ENCODE results near the gene NPTX2. TPM values are rescaled to one million over a fixed set of nuclear protein-coding genes. Genes with fewer than 3 reads are reported as not detected.

NPTX2 gene, protein sequence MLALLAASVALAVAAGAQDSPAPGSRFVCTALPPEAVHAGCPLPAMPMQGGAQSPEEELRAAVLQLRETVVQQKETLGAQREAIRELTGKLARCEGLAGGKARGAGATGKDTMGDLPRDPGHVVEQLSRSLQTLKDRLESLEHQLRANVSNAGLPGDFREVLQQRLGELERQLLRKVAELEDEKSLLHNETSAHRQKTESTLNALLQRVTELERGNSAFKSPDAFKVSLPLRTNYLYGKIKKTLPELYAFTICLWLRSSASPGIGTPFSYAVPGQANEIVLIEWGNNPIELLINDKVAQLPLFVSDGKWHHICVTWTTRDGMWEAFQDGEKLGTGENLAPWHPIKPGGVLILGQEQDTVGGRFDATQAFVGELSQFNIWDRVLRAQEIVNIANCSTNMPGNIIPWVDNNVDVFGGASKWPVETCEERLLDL
- total RNA-seq, result 1 to 10 TPM in 2 of 6 donors, under 1 TPM in 2, not detected in 2; 0.30 to 1.3 (median 0.95) TPM

DNA sequence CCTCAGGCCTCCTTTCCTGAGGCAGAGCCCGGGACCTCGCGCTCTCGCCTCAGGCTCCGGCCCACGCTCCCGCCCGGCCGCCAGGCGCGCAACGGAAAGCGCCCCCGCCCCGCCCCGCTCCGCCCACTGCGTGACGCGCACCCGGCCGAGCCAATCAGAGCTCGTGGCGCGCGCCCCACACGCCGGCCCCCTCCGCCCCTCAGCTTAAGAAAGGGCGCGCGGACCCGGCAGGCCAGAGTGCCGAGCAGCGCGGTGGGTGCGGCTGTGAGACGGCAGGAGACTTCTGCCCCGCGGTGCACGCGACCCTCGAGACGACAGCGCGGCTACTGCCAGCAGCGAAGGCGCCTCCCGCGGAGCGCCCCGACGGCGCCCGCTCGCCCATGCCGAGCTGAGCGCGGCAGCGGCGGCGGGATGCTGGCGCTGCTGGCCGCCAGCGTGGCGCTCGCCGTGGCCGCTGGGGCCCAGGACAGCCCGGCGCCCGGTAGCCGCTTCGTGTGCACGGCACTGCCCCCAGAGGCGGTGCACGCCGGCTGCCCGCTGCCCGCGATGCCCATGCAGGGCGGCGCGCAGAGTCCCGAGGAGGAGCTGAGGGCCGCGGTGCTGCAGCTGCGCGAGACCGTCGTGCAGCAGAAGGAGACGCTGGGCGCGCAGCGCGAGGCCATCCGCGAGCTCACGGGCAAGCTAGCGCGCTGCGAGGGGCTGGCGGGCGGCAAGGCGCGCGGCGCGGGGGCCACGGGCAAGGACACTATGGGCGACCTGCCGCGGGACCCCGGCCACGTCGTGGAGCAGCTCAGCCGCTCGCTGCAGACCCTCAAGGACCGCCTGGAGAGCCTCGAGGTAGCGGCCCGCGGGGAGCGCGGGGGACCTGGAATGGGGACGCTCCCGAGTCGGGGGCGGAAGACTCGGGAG is at the start of gene NPTX2:
Gene NPTX2, plus strand, starts transcription at position 235 of the 909 bp plus-strand sequence. Its CDS starts 177 bp downstream, at position 412.
- H3K36me3 ChIP-seq, result no peaks in the 10 kb centered on the region
- no peaks in the 10 kb centered on the region for H3K9me3 ChIP-seq
- peak in 1 of 2 donors; percentile 61 for ATAC-seq (ENCODE audit: low FRiP score in 2 of 2)
- no peak within 1 kb of the TSS for H3K27ac ChIP-seq
- 1% methylated on average over 16 of the region's 130 CpGs; no CpG with 5 or more reads in 1 of the 2 donors for WGBS, 2 donors
- DNase-seq, result peak in 1 of 2 donors; percentile 90
- H3K27me3 ChIP-seq, result peaks cover 0 to 22% (median 13%) of the 10 kb centered on the region in 4 donors
- no peak for TF ChIP-seq POLR2A (IDR thresholded peaks at IDR 0.05)
- TF ChIP-seq, protein P1, sequence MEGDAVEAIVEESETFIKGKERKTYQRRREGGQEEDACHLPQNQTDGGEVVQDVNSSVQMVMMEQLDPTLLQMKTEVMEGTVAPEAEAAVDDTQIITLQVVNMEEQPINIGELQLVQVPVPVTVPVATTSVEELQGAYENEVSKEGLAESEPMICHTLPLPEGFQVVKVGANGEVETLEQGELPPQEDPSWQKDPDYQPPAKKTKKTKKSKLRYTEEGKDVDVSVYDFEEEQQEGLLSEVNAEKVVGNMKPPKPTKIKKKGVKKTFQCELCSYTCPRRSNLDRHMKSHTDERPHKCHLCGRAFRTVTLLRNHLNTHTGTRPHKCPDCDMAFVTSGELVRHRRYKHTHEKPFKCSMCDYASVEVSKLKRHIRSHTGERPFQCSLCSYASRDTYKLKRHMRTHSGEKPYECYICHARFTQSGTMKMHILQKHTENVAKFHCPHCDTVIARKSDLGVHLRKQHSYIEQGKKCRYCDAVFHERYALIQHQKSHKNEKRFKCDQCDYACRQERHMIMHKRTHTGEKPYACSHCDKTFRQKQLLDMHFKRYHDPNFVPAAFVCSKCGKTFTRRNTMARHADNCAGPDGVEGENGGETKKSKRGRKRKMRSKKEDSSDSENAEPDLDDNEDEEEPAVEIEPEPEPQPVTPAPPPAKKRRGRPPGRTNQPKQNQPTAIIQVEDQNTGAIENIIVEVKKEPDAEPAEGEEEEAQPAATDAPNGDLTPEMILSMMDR (IDR thresholded peaks at IDR 0.05), result peak in 3 of 6 experiments; percentile 13 to 58 (median 26)
- H3K4me3 ChIP-seq, result peak within 1 kb of the TSS in 3 of 4 donors; percentile 26 to 38 (median 36)
- H3K4me1 ChIP-seq, result peaks cover 9 to 36% (median 17%) of the 10 kb centered on the region in 4 donors

DNA sequence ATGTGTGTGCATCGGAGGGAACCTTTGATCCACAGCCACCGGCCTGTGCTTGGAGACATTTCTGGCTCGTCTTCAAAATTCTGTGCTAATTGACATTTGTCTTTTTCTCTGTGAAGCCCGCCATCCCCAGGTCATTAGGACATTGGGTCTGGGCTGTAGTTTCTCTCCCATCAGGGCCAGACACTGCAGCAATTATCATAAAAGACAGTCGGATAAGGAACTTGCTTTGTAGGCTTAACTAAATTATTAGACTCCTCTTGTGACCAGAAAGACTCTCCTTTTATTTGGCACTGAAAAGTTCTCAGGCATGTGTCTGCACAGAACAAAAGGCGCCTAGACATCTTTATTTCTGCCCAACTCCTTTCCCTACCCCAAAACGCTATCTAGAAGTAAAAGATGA is 49.1 kb upstream of the NPTX2 start:
- WGBS, 2 donors, result 79 to 89% methylated on average over 7 of the region's 7 CpGs
- ATAC-seq (ENCODE audit: low FRiP score in 2 of 2) (no peak), DNase-seq (no peak)
- no peak overlapping the region for H3K4me3 ChIP-seq
- no peaks in the 10 kb centered on the region for H3K9me3 ChIP-seq
- no peaks in the 10 kb centered on the region for H3K4me1 ChIP-seq
- TF ChIP-seq POLR2A (IDR thresholded peaks at IDR 0.05) (no peak), EP300 (IDR thresholded peaks at IDR 0.05) (no peak), POLR2AphosphoS5 (IDR thresholded peaks at IDR 0.05) (no peak)
- TF ChIP-seq, protein P1 (IDR thresholded peaks at IDR 0.05), result no peak
- H3K27ac ChIP-seq, result no peak overlapping the region
- H3K36me3 ChIP-seq, result no peaks in the 10 kb centered on the region
- no peaks in the 10 kb centered on the region for H3K27me3 ChIP-seq

DNA sequence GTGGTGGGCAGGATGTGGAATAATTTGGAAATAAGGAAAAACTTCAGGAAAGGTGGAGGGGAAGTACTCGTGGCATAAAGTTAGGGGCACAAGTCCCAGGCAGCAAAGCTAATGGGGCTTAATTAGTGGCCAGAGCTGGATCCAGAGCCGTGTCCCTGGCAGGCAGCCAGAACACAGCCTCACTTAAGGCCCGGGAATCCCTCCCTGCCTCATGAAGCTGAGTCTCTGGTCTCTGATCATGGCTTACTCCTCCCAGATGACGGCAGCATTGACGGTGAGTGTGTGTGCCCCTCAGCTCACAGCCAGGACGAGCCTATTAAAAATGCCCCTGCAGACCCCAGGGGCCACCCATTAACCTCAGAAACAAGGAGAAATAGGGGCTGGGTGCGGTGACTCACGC is 48.2 kb upstream of the NPTX2 start:
- H3K27ac ChIP-seq, result no peak overlapping the region
- no peak for ATAC-seq (ENCODE audit: low FRiP score in 2 of 2)
- 62 to 65% methylated on average over 8 of the region's 8 CpGs for WGBS, 2 donors
- no peaks in the 10 kb centered on the region for H3K27me3 ChIP-seq
- no peaks in the 10 kb centered on the region for H3K9me3 ChIP-seq
- no peak for DNase-seq
- TF ChIP-seq EP300 (IDR thresholded peaks at IDR 0.05), result no peak
- TF ChIP-seq, protein P1 (IDR thresholded peaks at IDR 0.05), result no peak
- no peak for TF ChIP-seq POLR2A (IDR thresholded peaks at IDR 0.05)
- no peak for TF ChIP-seq POLR2AphosphoS5 (IDR thresholded peaks at IDR 0.05)
- H3K4me3 ChIP-seq, result no peak overlapping the region
- no peaks in the 10 kb centered on the region for H3K36me3 ChIP-seq
- H3K4me1 ChIP-seq, result no peaks in the 10 kb centered on the region

DNA sequence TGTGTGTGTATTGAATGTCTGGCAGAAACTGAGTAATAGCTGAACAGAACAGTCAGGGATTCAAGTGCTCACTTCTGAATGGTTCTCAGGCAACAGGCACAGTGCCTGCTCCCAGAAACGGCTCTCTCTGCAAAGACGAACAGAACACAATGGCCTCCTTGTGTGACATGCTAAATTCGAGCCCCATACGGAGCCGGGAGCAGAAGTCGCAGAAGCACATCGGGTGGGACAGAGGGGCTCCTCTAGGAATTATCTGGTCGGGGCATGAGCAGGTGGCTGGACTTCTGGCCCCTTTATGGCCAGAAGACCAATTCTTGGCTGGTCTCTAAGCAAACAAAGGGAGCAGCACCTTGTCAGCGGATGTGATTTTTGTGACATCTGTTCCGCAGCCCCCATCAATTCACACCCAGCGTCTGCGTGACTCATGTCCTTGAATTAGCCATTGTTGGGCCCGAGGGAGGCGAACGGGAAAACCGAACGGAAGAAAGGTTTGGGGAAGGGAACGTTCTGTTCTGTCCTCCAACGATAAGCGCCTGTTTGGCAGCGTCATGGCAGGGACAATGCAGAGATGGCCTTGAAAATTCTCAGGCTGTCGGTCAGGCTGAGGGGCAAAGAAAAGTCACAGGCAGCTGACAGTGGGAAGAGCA is 47.3 kb upstream of the NPTX2 start:
- no peaks in the 10 kb centered on the region for H3K4me1 ChIP-seq
- DNase-seq (no peak), ATAC-seq (ENCODE audit: low FRiP score in 2 of 2) (no peak)
- no peak overlapping the region for H3K4me3 ChIP-seq
- WGBS, 2 donors, result 62 to 63% methylated on average over 21 to 22 of the region's 22 CpGs
- no peak overlapping the region for H3K27ac ChIP-seq
- H3K9me3 ChIP-seq, result no peaks in the 10 kb centered on the region
- H3K36me3 ChIP-seq, result no peaks in the 10 kb centered on the region
- H3K27me3 ChIP-seq, result no peaks in the 10 kb centered on the region
- peak in 1 of 2 donors; percentile 39 for TF ChIP-seq POLR2AphosphoS5 (IDR thresholded peaks at IDR 0.05)
- no peak for TF ChIP-seq EP300 (IDR thresholded peaks at IDR 0.05)

All from upper lobe of left lung (tissue), 6 donors.